DMS114 treated with DMSO at 0.1 percent for 48 hours (cell line): Measurements from ENCODE around the gene B3GNT3.

Source experiments
- DNase-seq: peaks from one replicate; lab custom pipeline; 2025; ENCODE audit not compliant: unreplicated experiment; lab: John Stamatoyannopoulos, UW

Gene B3GNT3

GRCh38 chr19:17859533-17860330 lies 64.8 kb downstream of the B3GNT3 start, which contains the start of gene RPL18A:
Gene RPL18A (plus strand): TSS chr19:17859910. CDS start chr19:17859957, 47 bp downstream.
- peak; percentile 99 for DNase-seq

- DNase-seq = no peak
These were observed 65.5 kb downstream of the B3GNT3 start for GRCh38 chr19:17860331-17860992.

GRCh38 chr19:17860993-17861360 lies 66.0 kb downstream of the B3GNT3 start:
- DNase-seq = no peak

- DNase-seq = no peak
These were observed 66.8 kb downstream of the B3GNT3 start for GRCh38 chr19:17861542-17862402.

GRCh38 chr19:17862711-17863519 lies 68.0 kb downstream of the B3GNT3 start:
- no peak for DNase-seq
